HCT116 (cell line): ENCODE results near the gene RTN4.

ENCODE experiments used
- EZH2 ChIP-seq: fragments of 200-600 bp; sonication (generic); IDR thresholded peaks from 2 replicates; pipeline ENCODE4 v1.6.1; 2017; ENCODE audit warnings: antibody characterized with exemption, mixed run types
- EZH2phosphoT487 ChIP-seq: fragments of 200-600 bp; IDR thresholded peaks from 2 replicates; pipeline ENCODE4 v1.6.1; 2018; ENCODE audit warnings: antibody characterized with exemption, borderline replicate concordance
- JUND ChIP-seq: IDR thresholded peaks from 2 replicates; pipeline ENCODE4 v1.6.1; 2012
- POLR2A ChIP-seq: IDR thresholded peaks from 2 replicates; pipeline ENCODE4 v1.7.0; 2011; ENCODE audit warnings: borderline replicate concordance; ENCODE audit not compliant: insufficient read depth, insufficient read length; ENCODE audit errors: extremely low read depth
- POLR2AphosphoS5 ChIP-seq: IDR thresholded peaks from 2 replicates; pipeline ENCODE4 v1.6.1; 2011; ENCODE audit warnings: mild to moderate bottlenecking, low read depth, low read length, moderate library complexity
- SIN3A ChIP-seq: IDR thresholded peaks from 2 replicates; pipeline ENCODE4 v1.6.1; 2012; ENCODE audit warnings: low read depth
- ZNF274 ChIP-seq: fragments of 200-500 bp; sonication (Bioruptor generic); IDR thresholded peaks from 2 replicates; pipeline ENCODE4 v1.6.1; 2014; ENCODE audit warnings: mild to moderate bottlenecking, low read depth, low read length, inconsistent platforms

GRCh38 chr2:54927751-54928615, 122.3 kb downstream of the RTN4 start:
- TF ChIP-seq ZNF274 (no peak), POLR2AphosphoS5 (no peak), POLR2A (no peak), SIN3A (no peak), JUND (no peak), EZH2 (no peak), EZH2phosphoT487 (no peak)
